ENCODE results near the gene MRPS25.
A peak's percentile ranks its signal among the peaks of the same experiment; 100 is the strongest.

Gene MRPS25

DNA sequence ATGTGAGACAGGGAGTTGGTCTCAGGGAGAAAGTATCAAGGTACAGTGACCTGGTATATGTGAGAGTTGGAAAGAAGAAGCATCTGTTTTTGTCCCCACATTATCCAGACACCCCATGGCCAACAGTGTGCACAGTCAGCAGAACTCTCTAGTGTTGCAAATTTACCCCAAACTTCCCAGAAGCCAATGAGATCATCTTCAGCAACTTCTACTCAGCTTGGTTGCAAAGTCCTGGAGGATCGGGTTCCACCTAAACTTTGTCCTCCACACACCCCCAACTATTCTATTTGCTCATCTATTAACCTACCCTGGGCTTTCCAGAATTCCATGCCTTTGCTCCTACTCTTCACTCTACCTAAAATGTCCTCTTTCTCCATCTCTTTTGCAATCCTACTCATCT is 18.1 kb upstream of the MRPS25 start:
- H3K4me3 ChIP-seq (ENCODE audit: low read depth, low read length) = no peak overlapping the region

DNA sequence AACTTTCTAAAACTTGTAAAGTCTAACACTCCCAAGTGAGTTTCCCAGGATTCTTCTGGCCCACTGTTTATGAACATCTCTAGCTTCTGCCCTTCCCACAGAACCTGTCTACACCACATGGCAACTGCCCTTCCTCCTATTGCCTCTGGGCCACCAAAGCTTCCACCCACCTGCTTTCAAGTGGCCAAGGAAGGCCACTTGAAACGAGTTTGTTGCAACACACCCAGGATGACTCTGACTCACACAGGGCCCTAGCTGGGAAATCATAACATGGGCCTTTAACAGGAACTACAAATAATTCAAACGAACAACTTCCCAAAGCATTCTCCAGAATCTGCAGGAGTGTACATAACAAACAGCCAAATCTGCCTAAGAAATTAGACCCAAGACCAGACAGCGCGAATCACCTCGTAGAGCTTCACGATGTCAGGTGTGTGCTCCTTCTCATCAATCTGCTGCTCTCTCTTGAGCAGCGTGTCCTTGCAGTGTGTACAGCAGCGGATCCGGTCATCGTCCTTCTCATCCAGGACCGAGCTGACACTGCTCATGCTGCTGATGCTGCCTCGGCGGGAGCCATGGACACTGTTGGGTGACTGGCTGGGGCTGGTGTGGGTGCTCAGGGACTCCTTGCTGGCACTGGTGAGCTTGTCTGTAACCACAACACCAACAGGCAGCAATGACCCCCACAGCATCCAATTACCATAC is 17.0 kb upstream of the MRPS25 start:
- H3K4me3 ChIP-seq (ENCODE audit: low read depth, low read length) = no peak overlapping the region

DNA sequence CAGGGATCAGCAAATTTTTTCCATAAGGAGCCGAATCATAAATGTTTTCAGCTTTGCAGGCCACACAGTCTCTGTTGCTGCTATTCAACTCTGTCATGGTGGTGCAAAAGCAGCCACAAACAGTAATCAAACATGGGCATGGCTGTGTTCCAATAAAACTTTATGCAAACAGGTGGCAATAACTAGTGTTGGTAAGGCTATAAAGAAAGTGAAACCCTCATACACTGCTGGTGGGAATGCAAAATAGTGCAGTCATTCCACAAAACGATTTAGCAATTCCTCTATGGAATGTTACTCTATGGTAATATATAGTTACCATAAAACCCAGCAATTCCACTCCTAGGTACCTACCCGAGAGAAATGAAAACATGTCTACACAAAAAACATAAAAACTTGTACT is 14.0 kb upstream of the MRPS25 start:
- H3K4me3 ChIP-seq (ENCODE audit: low read depth, low read length) = no peak overlapping the region

DNA sequence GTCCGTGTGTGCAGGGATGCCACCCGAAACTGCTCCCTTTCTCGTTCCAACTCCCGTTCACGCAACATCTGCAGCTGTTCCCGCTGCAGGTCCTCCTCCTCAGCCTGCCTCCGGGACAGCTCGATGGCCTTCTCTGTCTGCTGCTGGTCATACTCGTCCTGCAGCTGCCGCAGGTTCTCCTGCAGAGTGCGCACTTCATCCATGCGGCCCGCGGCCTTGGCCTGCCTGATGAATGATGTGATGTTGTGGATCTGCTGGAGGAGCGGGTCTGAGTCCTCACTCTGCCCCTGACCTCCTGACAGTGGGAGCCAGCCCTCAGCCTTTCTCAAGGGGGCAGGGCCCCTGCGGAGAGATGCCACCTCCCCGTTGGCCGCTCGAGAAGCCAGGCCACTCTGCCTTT is 9.4 kb upstream of the MRPS25 start:
- H3K4me3 ChIP-seq (ENCODE audit: low read depth, low read length) = no peak overlapping the region

GRCh38 chr3:15071699-15072098 is 6.6 kb upstream of the MRPS25 start:
- H3K4me3 ChIP-seq (ENCODE audit: low read depth, low read length) = no peak overlapping the region

GRCh38 chr3:15069441-15069840 is 4.3 kb upstream of the MRPS25 start:
- no peak overlapping the region for H3K4me3 ChIP-seq (ENCODE audit: low read depth, low read length)

GRCh38 chr3:15066467-15066866 is 1.4 kb upstream of the MRPS25 start:
- H3K4me3 ChIP-seq (ENCODE audit: low read depth, low read length) = no peak overlapping the region

DNA sequence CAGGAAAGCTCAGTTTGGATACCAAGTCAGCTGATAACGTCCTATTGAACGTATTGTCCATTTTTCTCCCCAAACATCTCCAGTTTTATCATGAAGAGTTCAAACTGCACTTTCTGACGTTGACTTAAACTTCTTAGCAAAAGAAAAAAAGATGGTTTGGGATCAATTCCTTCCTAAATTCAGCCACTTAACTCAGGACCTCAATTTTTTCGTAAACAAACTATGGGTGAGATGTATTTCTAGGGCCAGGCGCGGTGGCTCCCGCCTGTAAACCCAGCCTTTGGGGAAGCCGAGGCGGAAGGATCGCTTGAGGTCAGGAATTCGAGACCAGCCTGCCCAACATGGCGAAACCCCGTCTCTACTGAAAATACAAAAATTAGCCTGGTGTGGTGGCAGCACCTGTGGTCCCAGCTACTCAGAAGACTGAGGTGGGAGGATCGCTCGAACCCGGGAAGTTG is 464 bp upstream of the MRPS25 start:
- H3K4me3 ChIP-seq (ENCODE audit: low read depth, low read length) = peak overlapping the region; percentile 82

DNA sequence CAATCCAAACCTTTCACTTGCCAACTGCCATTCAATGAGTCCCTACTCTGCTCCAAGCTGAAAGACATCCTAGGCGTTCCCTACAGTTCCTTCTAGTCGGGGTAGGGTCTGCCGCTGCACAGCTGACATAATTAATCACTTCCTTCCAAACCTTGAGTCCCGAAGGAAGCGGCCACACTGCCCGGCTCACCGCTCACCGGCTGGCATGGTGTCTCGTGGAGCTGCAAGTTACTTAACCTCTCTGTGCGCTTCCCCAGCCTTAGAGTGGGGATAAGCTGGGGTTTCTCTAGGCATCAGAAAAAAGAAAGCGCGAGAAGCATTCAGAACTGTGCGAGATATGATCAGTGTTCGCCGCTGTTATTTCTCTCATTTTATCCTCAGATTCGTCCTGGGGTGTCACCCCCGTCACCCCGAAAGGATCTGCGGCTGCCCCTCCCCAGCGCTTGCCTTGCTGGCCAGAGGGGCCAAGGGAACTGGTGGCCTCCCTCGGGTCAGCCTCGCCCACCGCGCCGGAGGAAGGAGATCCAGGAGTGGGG is 748 bp downstream of the MRPS25 start:
- H3K4me3 ChIP-seq (ENCODE audit: low read depth, low read length) = peak overlapping the region; percentile 82

GRCh38 chr3:15063656-15064286 is 1.3 kb downstream of the MRPS25 start:
- peak overlapping the region; percentile 82 for H3K4me3 ChIP-seq (ENCODE audit: low read depth, low read length)

DNA sequence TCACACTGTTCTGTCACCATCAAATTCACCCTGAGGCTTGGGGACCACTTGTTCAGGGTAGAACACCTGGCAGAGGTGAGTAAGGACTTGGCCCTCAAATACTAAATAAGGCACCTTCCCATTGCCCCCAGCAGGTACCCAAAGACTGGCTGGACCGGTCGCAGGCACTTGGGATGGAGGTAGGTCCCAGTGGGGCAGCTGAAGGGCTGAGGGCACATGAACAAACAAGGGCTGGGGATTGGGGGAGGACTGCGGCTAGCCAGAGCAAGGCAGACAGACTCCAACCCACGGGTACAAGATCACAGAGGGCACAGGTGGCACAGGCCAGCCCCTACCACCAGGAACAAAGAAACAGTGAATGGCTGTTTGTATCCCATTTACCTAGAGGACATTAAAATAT is 1.9 kb downstream of the MRPS25 start:
- H3K4me3 ChIP-seq (ENCODE audit: low read depth, low read length) = no peak overlapping the region

DNA sequence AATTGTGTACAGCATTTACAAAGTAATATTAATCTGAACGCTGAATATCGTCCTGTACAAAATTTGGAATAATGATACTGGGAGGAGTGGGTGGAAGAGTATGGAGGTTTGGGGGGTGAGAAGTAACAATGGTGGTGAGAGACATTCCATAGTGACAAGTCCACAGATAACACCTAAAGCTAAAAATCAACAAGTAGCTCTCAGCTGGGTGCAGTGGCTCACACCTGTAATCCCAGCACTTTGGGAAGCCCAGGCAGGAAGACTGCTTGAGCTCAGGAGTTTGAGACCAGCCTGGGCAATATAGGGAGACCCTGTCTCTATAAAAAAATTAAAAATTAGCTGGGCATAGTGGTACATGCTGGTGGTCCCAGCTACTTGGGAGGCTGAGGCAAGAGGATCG is 5.1 kb downstream of the MRPS25 start:
- no peak overlapping the region for H3K4me3 ChIP-seq (ENCODE audit: low read depth, low read length)

GRCh38 chr3:15056676-15057404 is 8.3 kb downstream of the MRPS25 start:
- no peak overlapping the region for H3K4me3 ChIP-seq (ENCODE audit: low read depth, low read length)

GRCh38 chr3:15055019-15055557 is 10.0 kb downstream of the MRPS25 start:
- H3K4me3 ChIP-seq (ENCODE audit: low read depth, low read length) = no peak overlapping the region

DNA sequence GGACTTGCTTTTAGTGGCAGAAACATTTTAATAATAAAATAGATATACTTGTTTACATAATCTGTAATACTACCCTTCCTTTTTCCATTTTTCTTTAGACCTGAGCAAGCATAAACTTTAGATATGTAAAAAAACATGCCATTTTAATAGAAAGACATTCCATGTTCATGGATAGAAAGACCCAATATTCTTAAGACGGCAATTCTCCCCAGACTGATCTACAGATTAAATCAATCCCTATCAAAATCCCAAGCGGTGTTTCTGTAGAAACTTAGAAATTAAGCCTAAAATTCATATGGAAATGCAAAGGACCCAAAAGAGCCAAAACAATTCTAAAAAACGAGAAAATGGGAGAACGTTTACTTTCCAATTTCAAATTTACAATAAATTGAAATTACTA is 11.6 kb downstream of the MRPS25 start:
- no peak overlapping the region for H3K4me3 ChIP-seq (ENCODE audit: low read depth, low read length)

DNA sequence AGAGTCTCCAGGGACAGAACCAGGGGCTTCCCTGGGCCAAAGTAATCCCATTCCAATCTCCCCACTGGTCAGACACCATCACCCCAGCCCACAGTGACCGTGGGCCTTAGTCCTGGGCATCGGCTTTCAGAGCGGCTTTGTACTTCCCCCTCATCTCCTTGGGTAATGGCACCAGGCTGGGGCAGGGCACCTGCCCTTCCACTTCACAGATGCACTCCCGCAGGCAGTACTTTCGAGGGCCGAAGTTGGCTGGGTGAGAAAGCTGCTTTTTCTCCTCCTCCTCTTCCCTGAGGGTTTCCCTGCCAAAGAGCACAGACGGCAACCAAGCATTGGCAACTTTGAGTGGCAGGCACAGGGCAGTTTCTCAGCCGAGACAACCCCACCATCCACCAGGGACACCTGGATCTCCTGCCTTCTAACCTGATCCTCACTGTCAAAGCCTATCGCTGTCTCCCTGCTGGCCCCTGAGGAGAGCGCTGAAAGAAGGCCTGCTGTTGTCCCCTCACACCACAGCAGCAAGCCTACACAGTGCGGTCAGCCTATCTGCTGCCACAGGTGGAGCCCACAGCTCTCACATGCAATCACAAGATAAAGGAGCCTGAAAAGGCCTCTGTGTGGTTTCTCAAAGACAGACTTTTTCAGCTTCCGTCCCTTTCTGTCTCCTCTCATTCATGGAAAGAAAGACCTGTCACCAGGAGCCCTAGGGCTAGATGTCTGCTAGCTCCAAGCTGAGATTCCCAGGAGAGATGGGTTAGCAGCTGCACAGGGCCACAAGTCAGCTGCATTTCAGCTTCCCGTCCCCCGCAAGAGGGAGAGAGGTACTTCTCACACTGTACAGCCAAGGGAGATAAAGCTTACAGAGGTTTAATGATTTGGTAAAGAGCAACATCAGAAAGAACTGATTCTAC is 12.5 kb downstream of the MRPS25 start:
- H3K4me3 ChIP-seq (ENCODE audit: low read depth, low read length) = no peak overlapping the region

GRCh38 chr3:15051531-15051930 is 13.6 kb downstream of the MRPS25 start:
- no peak overlapping the region for H3K4me3 ChIP-seq (ENCODE audit: low read depth, low read length)

DNA sequence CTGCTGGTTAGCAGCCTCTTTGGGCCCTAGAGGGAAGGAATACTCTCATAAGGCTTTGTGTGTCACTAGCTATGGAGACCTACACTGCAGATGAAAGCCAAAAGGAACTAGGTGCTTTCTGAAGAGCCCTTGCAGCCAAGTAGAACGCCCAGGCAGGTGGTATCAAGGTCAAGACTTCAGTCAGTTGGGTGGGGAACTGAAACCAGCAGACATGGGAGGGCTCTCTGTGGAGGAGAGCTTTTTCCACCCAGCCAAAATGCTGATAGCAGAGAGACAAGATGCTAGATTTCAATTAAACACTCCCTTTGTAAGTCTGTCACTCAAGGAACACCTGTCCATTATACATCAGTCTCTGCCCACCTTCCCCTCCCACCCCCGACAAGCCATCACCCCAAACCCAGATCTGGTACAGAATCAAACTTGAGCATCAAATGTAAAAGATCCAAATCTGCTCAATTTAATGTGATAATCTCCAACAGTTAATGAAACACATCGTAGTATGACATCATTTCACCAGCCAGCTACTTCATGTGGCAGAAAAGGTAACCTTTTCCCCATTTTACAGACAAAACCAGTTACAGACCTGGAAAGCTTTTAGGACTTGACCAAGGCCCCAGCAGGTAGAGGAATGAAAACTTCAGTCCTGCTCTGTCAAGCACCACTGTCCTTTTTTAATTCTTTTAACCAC is 14.6 kb downstream of the MRPS25 start:
- no peak overlapping the region for H3K4me3 ChIP-seq (ENCODE audit: low read depth, low read length)

- H3K4me3 ChIP-seq (ENCODE audit: low read depth, low read length) = no peak overlapping the region
Observed at GRCh38 chr3:15049584-15049983, 15.5 kb downstream of the MRPS25 start.

DNA sequence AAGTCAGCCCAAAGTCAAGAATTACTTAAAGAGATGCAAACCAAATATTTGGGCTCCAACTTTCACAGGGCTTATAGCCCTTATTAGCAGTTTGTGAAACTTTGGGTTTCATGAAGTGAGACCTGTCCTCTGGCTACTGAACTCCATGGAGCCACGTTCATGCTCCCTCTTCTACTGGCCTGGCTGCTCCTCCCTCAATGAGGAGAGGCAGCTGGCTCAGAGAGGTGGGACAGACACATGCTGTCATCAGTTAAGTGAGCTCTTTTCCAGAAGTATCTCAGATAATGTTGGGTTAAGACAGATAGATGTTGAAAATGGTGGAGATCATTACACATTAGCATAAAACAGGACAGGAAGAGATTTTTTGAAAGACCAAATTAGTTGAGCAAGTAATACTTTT is 19.4 kb downstream of the MRPS25 start:
- H3K4me3 ChIP-seq (ENCODE audit: low read depth, low read length) = no peak overlapping the region
